Naive thymus-derived CD4-positive, alpha-beta T cell (primary cell): Measurements from ENCODE around the gene AP5Z1. TPM values are rescaled to one million over a fixed set of nuclear protein-coding genes. Genes with fewer than 3 reads are reported as not detected.

ENCODE experiments used
- ATAC-seq: fragments of 150-1000 bp; cut with Tn5 transposase; 2 replicates; pipeline ENCODE4 v1.10.0; 2021; ENCODE audit warnings: mild to moderate bottlenecking, moderate library complexity
- CTCF ChIA-PET: fragments of 350-600 bp; sonication (Branson Sonifier 250); formaldehyde crosslinking; loops from one replicate; lab custom pipeline; 2021; ENCODE audit warnings: antibody characterized with exemption; lab: Charles Lee
- POLR2A ChIA-PET: fragments of 350-600 bp; sonication (Branson Sonifier 250); formaldehyde crosslinking; loops from one replicate; lab custom pipeline; 2021; ENCODE audit warnings: antibody characterized with exemption, inconsistent platforms; lab: Charles Lee
- DNase-seq, 9 donors: peaks; one replicate each; pipeline versions ENCODE4 v3.0.0 to v3.0.0-alpha.2; 2020 to 2022; ENCODE audit warnings: mixed read lengths in 1 of 9
- H3K27ac ChIP-seq: one replicate; pipeline ENCODE4 v1.7.0; 2013; ENCODE audit warnings: mild to moderate bottlenecking, low read depth, low read length, moderate library complexity
- H3K27me3 ChIP-seq, 2 donors: one replicate each; pipeline ENCODE4 v1.7.0; 2013; ENCODE audit warnings: low read length in 2 of 2, mild to moderate bottlenecking in 2 of 2, moderate library complexity in 2 of 2; ENCODE audit not compliant: control insufficient read depth in 2 of 2, insufficient read depth in 2 of 2
- H3K36me3 ChIP-seq, 3 experiments: 1 replicate in 2 of 3; 2 replicates in 1 of 3; pipeline ENCODE4 v1.7.0; 2013; ENCODE audit warnings: low read length in 3 of 3, mild to moderate bottlenecking in 3 of 3, moderate library complexity in 1 of 3; ENCODE audit not compliant: insufficient read depth in 3 of 3, control insufficient read depth in 2 of 3
- H3K4me1 ChIP-seq, 2 donors: one replicate each; pipeline ENCODE4 v1.7.0; 2013; ENCODE audit warnings: low read length in 2 of 2, mild to moderate bottlenecking in 2 of 2, moderate library complexity in 1 of 2; ENCODE audit not compliant: control insufficient read depth in 2 of 2, insufficient read depth in 2 of 2
- H3K4me3 ChIP-seq: 2 replicates; pipeline ENCODE4 v1.7.0; 2013; ENCODE audit warnings: mild to moderate bottlenecking, low read length
- H3K9me3 ChIP-seq, 3 experiments: 1 replicate in 2 of 3; 2 replicates in 1 of 3; pipeline ENCODE4 v1.7.0; 2013; ENCODE audit warnings: low read length in 3 of 3; ENCODE audit not compliant: control insufficient read depth in 2 of 3
- H3K27ac Mint-ChIP-seq, 9 donors: one replicate each; pipeline ENCODE4 v1.8.0; 2020 to 2022; ENCODE audit warnings: mixed read lengths in 9 of 9, mild to moderate bottlenecking in 8 of 9, moderate library complexity in 5 of 9, inconsistent platforms in 2 of 9
- H3K27me3 Mint-ChIP-seq, 5 donors: one replicate each; pipeline ENCODE4 v1.8.0; 2021 to 2022; ENCODE audit warnings: mixed read lengths in 5 of 5, mild to moderate bottlenecking in 1 of 5
- H3K36me3 Mint-ChIP-seq, 5 donors: one replicate each; pipeline ENCODE4 v1.8.0; 2020 to 2022; ENCODE audit warnings: mixed read lengths in 5 of 5, mild to moderate bottlenecking in 3 of 5, inconsistent platforms in 1 of 5
- H3K4me1 Mint-ChIP-seq, 7 donors: one replicate each; pipeline ENCODE4 v1.8.0; 2020 to 2022; ENCODE audit warnings: mixed read lengths in 7 of 7, mild to moderate bottlenecking in 3 of 7, inconsistent platforms in 1 of 7
- H3K4me3 Mint-ChIP-seq, 10 donors: one replicate each; pipeline ENCODE4 v1.8.0; 2020 to 2022; ENCODE audit warnings: mild to moderate bottlenecking in 10 of 10, mixed read lengths in 10 of 10, moderate library complexity in 6 of 10, inconsistent platforms in 2 of 10
- H3K9me3 Mint-ChIP-seq, 11 donors: one replicate each; pipeline ENCODE4 v1.8.0; 2020 to 2022; ENCODE audit warnings: mixed read lengths in 11 of 11, mild to moderate bottlenecking in 4 of 11, inconsistent platforms in 1 of 11, moderate library complexity in 1 of 11
- intact Hi-C, 2 donors: fragments of 100-400 bp; cut with micrococcal nuclease; formaldehyde crosslinking; loops; one replicate each; pipeline ENCODE4 v1.15.1; 2023
- polyA plus RNA-seq, 2 donors: library from polyadenylated mRNA; unstranded; fragments of 300-500 nt; fragmentation: Illumina TruSeq; gene quantifications; one replicate each; pipeline ENCODE4 v1.2.3, GENCODE V29; 2021
- total RNA-seq, 6 experiments: library from RNA in 5 of 6; stranded (reverse) in 5 of 6; gene quantifications; 1 replicate in 5 of 6; 2 replicates in 1 of 6; pipeline ENCODE4 v1.2.3 and lab custom pipeline; 2021 to 2026

AP5Z1 gene
- total and polyA plus RNA-seq, 7 experiments from 2014 or later: 36.7 to 114 (median 87.5) TPM

GRCh38 chr7:4774007-4774406, 1.4 kb upstream of the AP5Z1 start:
- Histone ChIP-seq H3K4me3 (no peak overlapping the region), H3K9me3 (no peaks in the 10 kb centered on the region), H3K27me3 (no peaks in the 10 kb centered on the region), H3K36me3 (peaks cover 0 to 13% (median 0%) of the 10 kb centered on the region in 3 experiments), H3K27ac (peak overlapping the region; percentile 94), H3K4me1 (peaks cover 28 to 31% of the 10 kb centered on the region in 2 donors)
- POLR2A ChIA-PET: interaction anchor here (0.6 to 3.5 kb wide), 7 partner anchors 8 to 65 kb away, joined by 3 to 32 read pairs (median 7); no protein-coding TSS in a partner anchor
- peak overlapping the region; percentile 93 to 99 (median 98) for H3K4me3 Mint-ChIP-seq
- intact Hi-C loops: loop anchor here in 1 of 2 donors (2.0 kb wide), 1 partner anchor 19 kb away; no protein-coding TSS in a partner anchor
- H3K27me3 Mint-ChIP-seq: no peaks in the 10 kb centered on the region
- ATAC-seq (no peak), DNase-seq (no peak)
- H3K9me3 Mint-ChIP-seq: no peaks in the 10 kb centered on the region
- CTCF ChIA-PET: interaction anchor here (0.6 kb wide), 1 partner anchor 28 kb away, joined by 3 read pairs; no protein-coding TSS in a partner anchor
- H3K36me3 Mint-ChIP-seq: peaks cover 0 to 8% (median 0%) of the 10 kb centered on the region in 5 donors
- H3K27ac Mint-ChIP-seq: peak overlapping the region; percentile 93 to 99 (median 98)
- peaks cover 32 to 70% (median 49%) of the 10 kb centered on the region in 7 donors for H3K4me1 Mint-ChIP-seq

- Histone ChIP-seq H3K4me3 (peak overlapping the region; percentile 95), H3K27me3 (no peaks in the 10 kb centered on the region), H3K27ac (peak overlapping the region; percentile 94), H3K36me3 (peaks cover 0 to 13% (median 0%) of the 10 kb centered on the region in 3 experiments), H3K9me3 (no peaks in the 10 kb centered on the region), H3K4me1 (peaks cover 28 to 31% of the 10 kb centered on the region in 2 donors)
- H3K36me3 Mint-ChIP-seq: peaks cover 0 to 8% (median 0%) of the 10 kb centered on the region in 5 donors
- no peaks in the 10 kb centered on the region for H3K27me3 Mint-ChIP-seq
- no peaks in the 10 kb centered on the region for H3K9me3 Mint-ChIP-seq
- POLR2A ChIA-PET: interaction anchor here (0.8 to 3.5 kb wide), 22 partner anchors 9 to 199 kb away, joined by 3 to 43 read pairs (median 7); partner anchors contain the start of gene FOXK1
- intact Hi-C loops: loop anchor here (1.0 to 5.0 kb wide), 10 partner anchors 18 to 418 kb away; partner anchors contain the start of genes RBAK (in 2 of the 2), FOXK1 (in 1 of the 2), RADIL (in 1 of the 2) and WIPI2 (in 1 of the 2)
- CTCF ChIA-PET: interaction anchor here (0.6 to 2.5 kb wide), 5 partner anchors 17 to 163 kb away, joined by 3 to 9 read pairs (median 4); no protein-coding TSS in a partner anchor
- H3K4me3 Mint-ChIP-seq: peak overlapping the region; percentile 93 to 99 (median 98)
- ATAC-seq: peak; percentile 42
- peak in 1 of 9 donors; percentile 45 for DNase-seq
- H3K4me1 Mint-ChIP-seq: peaks cover 30 to 66% (median 46%) of the 10 kb centered on the region in 7 donors
- peak overlapping the region; percentile 93 to 99 (median 98) for H3K27ac Mint-ChIP-seq
These were observed 669 bp upstream of the AP5Z1 start for GRCh38 chr7:4774658-4775249.

- peaks cover 0 to 9% (median 0%) of the 10 kb centered on the region in 5 donors for H3K36me3 Mint-ChIP-seq
- Histone ChIP-seq H3K36me3 (peaks cover 0 to 19% (median 0%) of the 10 kb centered on the region in 3 experiments), H3K27me3 (no peaks in the 10 kb centered on the region), H3K4me3 (peak overlapping the region; percentile 95), H3K27ac (peak overlapping the region; percentile 94), H3K9me3 (no peaks in the 10 kb centered on the region), H3K4me1 (peaks cover 28 to 31% of the 10 kb centered on the region in 2 donors)
- H3K27me3 Mint-ChIP-seq: no peaks in the 10 kb centered on the region
- POLR2A ChIA-PET: interaction anchor here (0.6 to 3.5 kb wide), 23 partner anchors 8 to 1046 kb away, joined by 3 to 43 read pairs (median 7); partner anchors contain the start of gene FOXK1
- ATAC-seq (peak; percentile 43), DNase-seq (peak in 5 of 9 donors; percentile 55 to 67 (median 66))
- CTCF ChIA-PET: interaction anchor here (0.6 to 2.5 kb wide), 6 partner anchors 16 to 164 kb away, joined by 3 to 9 read pairs (median 3); no protein-coding TSS in a partner anchor
- intact Hi-C loops: loop anchor here (1.0 to 5.0 kb wide), 10 partner anchors 16 to 416 kb away; partner anchors contain the start of genes RBAK (in 2 of the 2), FOXK1 (in 1 of the 2), RADIL (in 1 of the 2) and WIPI2 (in 1 of the 2)
- H3K4me3 Mint-ChIP-seq: peak overlapping the region; percentile 93 to 99 (median 98)
- peak overlapping the region; percentile 93 to 99 (median 98) for H3K27ac Mint-ChIP-seq
- no peaks in the 10 kb centered on the region for H3K9me3 Mint-ChIP-seq
- H3K4me1 Mint-ChIP-seq: peaks cover 28 to 61% (median 40%) of the 10 kb centered on the region in 7 donors
These were observed 613 bp downstream of the AP5Z1 start for GRCh38 chr7:4775848-4776623.

GRCh38 chr7:4779118-4779517, 3.7 kb downstream of the AP5Z1 start:
- Mint-ChIP-seq H3K27ac (peak overlapping the region in 1 of 9 donors; percentile 71), H3K4me1 (peaks cover 27 to 55% (median 39%) of the 10 kb centered on the region in 7 donors), H3K4me3 (no peak overlapping the region), H3K36me3 (peaks cover 0 to 9% (median 0%) of the 10 kb centered on the region in 5 donors), H3K9me3 (no peaks in the 10 kb centered on the region), H3K27me3 (no peaks in the 10 kb centered on the region)
- H3K36me3 ChIP-seq: peaks cover 0 to 45% (median 12%) of the 10 kb centered on the region in 3 experiments
- H3K4me3 ChIP-seq: no peak overlapping the region
- no peaks in the 10 kb centered on the region for H3K27me3 ChIP-seq
- H3K9me3 ChIP-seq: no peaks in the 10 kb centered on the region
- DNase-seq: no peak
- ChIA-PET POLR2A (interaction anchor here (0.8 to 1.8 kb wide), 2 partner anchors 12 to 137 kb away, joined by 3 to 8 read pairs; no protein-coding TSS in a partner anchor), CTCF (interaction anchor here (1.2 to 1.5 kb wide), 2 partner anchors 10 to 195 kb away, joined by 4 to 9 read pairs; no protein-coding TSS in a partner anchor)
- no peak for ATAC-seq
- intact Hi-C loops: loop anchor here (5.0 kb wide), 3 partner anchors 103 to 413 kb away; partner anchors contain the start of genes RADIL (in 1 of the 2), RBAK (in 1 of the 2) and WIPI2 (in 1 of the 2)
- H3K4me1 ChIP-seq: peaks cover 26 to 28% of the 10 kb centered on the region in 2 donors
- no peak overlapping the region for H3K27ac ChIP-seq

- no peak for ATAC-seq
- POLR2A ChIA-PET: no interaction called here
- no peak overlapping the region for H3K4me3 ChIP-seq
- Mint-ChIP-seq H3K27ac (no peak overlapping the region), H3K4me3 (no peak overlapping the region), H3K4me1 (peaks cover 14 to 34% (median 22%) of the 10 kb centered on the region in 7 donors), H3K36me3 (peaks cover 0 to 5% (median 0%) of the 10 kb centered on the region in 5 donors), H3K27me3 (no peaks in the 10 kb centered on the region), H3K9me3 (no peaks in the 10 kb centered on the region)
- CTCF ChIA-PET: no interaction called here
- no peak for DNase-seq
- intact Hi-C loops: no loop called here
- H3K36me3 ChIP-seq: peaks cover 0 to 65% (median 29%) of the 10 kb centered on the region in 3 experiments
- no peak overlapping the region for H3K27ac ChIP-seq
- peaks cover 13 to 17% of the 10 kb centered on the region in 2 donors for H3K4me1 ChIP-seq
- H3K27me3 ChIP-seq: no peaks in the 10 kb centered on the region
- H3K9me3 ChIP-seq: no peaks in the 10 kb centered on the region
These were observed 6.1 kb downstream of the AP5Z1 start for GRCh38 chr7:4781366-4782069.
